Astrocyte (in vitro differentiated cells and primary cell): Measurements from ENCODE around the gene NCAM2.

Experiments used
- EZH2 ChIP-seq: IDR thresholded peaks from 2 replicates; pipeline ENCODE4 v1.6.1; 2012; ENCODE audit warnings: mild to moderate bottlenecking, low read length, inconsistent platforms; ENCODE audit not compliant: insufficient read depth
- TF ChIP-seq, protein P1 (sequence below): IDR thresholded peaks from 2 replicates; pipeline ENCODE4 v1.5.1; 2011; ENCODE audit warnings: low read depth, mild to moderate bottlenecking, inconsistent platforms, low read length, moderate library complexity; ENCODE audit not compliant: insufficient read depth

DNA sequence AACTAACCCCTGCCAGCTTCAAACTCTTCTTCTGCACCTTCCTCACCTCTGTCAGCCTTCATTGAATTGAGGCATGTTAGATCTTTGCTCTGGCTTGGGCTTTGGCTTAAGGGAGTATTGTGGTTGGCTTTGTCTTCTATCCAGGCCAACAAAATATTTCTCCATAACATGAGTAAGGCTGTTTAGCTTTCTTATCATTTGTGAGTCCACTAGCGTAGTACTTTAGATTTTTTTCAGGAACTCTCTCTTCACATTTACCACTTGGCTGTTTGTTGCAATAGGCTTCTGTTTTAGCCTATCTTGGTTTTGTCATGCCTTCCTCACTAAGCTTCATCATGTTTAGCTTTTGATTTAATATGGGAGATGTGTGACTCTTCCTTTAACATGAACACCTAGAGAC, 417.5 kb downstream of the NCAM2 start:
- TF ChIP-seq, protein P1, sequence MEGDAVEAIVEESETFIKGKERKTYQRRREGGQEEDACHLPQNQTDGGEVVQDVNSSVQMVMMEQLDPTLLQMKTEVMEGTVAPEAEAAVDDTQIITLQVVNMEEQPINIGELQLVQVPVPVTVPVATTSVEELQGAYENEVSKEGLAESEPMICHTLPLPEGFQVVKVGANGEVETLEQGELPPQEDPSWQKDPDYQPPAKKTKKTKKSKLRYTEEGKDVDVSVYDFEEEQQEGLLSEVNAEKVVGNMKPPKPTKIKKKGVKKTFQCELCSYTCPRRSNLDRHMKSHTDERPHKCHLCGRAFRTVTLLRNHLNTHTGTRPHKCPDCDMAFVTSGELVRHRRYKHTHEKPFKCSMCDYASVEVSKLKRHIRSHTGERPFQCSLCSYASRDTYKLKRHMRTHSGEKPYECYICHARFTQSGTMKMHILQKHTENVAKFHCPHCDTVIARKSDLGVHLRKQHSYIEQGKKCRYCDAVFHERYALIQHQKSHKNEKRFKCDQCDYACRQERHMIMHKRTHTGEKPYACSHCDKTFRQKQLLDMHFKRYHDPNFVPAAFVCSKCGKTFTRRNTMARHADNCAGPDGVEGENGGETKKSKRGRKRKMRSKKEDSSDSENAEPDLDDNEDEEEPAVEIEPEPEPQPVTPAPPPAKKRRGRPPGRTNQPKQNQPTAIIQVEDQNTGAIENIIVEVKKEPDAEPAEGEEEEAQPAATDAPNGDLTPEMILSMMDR, result no peak
- no peak for TF ChIP-seq EZH2
